ACHN (cell line): ENCODE data around the gene PSMG2.

Source experiments
- DNase-seq: peaks from one replicate; pipeline ENCODE4 v3.0.0-alpha.2; 2015
- in situ Hi-C: cut with HindIII; loops from 2 replicates; pipeline ENCODE4 v1.10.0; 2017; ENCODE audit warnings: low sequenced_read_pairs, low pct_ligation_motif_present, low pct_unique_long_range_greater_than_20kb

The PSMG2 gene, protein sequence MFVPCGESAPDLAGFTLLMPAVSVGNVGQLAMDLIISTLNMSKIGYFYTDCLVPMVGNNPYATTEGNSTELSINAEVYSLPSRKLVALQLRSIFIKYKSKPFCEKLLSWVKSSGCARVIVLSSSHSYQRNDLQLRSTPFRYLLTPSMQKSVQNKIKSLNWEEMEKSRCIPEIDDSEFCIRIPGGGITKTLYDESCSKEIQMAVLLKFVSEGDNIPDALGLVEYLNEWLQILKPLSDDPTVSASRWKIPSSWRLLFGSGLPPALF

DNA sequence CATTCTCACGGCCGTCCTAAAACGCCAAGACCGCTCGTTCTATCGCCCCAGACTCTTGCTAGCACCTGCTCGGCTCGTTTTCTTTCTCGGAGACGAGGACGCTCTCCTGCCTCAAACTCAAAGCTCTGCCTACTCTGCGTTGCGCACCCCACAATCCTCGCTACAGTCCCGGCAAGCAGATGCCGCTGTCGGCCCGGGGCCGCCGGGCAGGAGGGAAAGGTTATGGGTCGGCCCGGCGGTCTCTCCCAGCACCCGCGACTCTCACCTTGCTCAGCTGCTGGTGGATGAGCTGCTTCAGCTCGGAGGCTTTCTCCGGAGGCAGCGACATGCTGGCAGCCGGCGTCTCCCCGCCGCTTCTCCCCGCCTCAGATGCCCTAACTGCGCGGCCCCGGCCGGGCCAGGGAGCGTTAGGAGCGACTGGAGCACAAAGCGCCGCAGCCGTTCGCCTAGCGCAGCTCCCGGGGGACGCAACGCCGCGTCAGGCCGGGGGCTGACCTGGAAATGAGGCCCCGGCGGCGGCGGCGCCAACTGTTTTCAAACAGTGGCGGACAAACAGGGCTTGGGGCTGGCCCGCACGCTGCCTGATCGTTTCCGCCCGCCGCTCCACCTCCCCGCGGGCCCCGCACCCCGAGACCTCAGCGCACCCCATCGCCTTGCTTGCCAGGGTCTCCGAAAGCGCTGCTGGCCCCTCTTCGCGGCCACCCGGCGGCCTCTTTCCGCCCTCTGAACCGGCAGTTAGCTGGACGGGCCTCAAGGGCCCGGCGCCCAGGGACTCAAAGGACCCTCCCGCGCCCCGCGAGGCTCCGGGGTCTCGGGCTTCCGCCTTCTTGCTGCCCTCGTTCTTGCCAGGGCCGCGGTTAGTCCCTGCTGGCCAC, at the start of gene PSMG2, which contains the start of gene CEP76:
Gene PSMG2 (plus strand): TSS at position 822 of the 875 bp plus-strand sequence. CDS start 66 bp downstream, outside the sequence.
Gene CEP76 (minus strand): TSS at position 503 of the 875 bp plus-strand sequence. CDS start 175 bp downstream, at position 328.
- peak; percentile 84 for DNase-seq
- in situ Hi-C loops, result no loop called here

DNA sequence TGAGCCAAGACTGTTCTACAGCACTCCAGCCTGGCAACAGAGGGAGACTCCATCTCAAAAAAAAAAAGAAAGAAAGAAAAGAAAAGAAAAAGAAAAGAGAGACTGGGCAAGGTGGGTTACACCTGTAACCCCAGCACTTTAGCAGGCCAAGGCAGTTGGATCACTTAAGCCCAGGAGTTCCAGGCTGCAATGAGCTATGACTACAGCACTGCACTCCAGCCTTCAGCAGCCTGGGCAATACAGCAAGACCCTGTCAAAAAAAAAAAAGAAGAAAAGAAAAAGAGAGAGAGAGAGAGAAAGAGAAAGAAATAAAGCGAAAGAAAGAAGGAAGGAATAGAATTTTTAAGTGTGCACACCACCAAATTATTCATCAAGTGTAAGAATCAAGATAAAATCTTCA, 47.9 kb upstream of the PSMG2 start:
- in situ Hi-C loops, result no loop called here

DNA sequence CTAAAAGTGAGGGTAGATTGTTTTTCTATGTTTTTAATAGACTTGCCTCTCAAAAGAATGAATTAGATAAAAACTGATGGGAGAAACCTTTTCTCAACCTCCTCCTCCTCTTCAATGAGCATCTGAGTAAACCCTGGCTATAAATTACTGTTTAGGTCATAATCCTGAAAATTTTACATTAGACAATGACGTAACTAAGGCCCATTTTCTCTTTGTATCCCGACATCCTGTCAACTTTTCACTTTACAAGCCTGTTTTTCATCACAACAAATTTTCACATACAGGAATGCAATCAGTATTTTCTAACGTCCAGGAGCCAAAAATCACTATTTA, 46.3 kb upstream of the PSMG2 start:
- peak; percentile 11 for DNase-seq
- in situ Hi-C loops, result no loop called here

More for the DNA sequence above, 47.9 kb upstream of the PSMG2 start:
- no peak for DNase-seq

DNA sequence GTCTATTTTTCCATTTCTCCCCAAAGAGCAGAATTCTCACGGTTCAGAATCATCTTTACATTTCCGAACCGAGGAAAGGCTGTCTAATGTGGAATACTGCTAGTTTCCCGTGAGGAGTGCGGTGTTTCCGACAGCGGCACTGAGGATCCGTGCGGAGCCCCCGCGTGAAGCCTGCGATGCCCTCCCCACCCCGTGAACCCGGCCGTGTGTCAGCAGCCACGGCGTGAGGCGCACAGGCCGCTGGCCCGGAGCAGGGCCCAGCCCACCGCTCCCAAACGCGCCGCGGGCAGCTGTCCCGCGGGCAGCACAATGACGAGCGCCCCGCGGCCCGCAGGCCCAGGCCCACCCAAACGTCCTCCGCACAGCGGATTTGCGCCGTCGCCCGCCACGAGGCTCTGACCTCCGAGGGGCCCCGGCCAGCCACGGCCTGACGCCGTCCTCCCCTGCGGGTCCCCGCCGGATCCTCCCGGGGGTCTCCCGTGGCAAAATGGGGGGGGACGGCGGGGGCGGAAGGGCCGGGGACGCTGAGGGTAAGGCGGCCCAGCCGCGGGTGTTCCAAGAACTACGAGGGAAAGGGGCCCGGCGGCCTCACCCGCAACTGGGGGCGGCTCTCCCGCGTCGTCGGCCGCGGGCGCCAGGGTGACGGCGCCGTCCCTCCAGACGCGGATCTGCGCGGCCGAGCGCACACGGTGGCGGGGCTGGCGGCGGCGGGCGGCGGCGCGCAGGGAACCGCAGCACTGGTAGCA, 45.7 kb upstream of the PSMG2 start:
- in situ Hi-C loops, result no loop called here
- peak; percentile 52 for DNase-seq

DNA sequence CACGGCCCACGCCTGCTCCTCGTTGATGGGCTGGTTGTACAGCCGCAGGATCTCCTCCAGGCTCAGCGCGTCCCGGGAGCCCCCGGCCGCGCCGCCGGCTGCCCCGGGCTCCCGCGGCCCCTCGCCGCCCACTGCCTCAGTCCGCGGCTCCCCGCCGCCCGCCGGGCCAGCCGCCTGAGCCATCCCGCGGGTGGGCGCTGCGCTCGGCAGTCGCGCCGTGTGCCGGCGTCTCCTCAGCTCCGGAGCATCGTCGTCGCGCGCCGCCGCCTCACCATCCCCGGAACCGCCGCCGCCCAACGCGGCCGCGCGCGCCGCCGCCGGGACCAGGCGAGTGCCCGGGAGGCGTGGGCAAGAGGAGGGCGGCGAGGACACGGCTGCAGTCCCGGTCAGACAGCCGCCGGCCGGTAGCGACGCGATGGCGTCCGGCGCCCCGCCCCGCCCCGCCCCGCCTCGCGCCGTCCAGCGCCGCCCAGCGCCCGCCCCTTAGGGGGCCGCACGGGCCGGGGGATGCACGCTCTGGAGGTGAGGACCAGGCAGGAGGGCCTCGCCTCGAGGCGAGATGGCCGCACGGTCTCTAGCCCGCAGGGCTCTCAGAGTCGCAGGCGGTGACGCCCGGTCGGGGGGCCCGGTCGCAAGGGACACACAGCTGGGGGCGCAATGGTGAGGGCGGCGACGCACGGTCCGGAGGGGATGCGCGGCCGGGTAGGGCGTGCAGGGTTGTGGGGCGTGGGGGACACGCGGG, 45.0 kb upstream of the PSMG2 start, which contains the start of gene SPIRE1:
Gene SPIRE1 (minus strand): TSS at position 424 of the 742 bp plus-strand sequence. CDS start 241 bp downstream, at position 183.
- in situ Hi-C loops, result no loop called here
- peak; percentile 73 for DNase-seq

DNA sequence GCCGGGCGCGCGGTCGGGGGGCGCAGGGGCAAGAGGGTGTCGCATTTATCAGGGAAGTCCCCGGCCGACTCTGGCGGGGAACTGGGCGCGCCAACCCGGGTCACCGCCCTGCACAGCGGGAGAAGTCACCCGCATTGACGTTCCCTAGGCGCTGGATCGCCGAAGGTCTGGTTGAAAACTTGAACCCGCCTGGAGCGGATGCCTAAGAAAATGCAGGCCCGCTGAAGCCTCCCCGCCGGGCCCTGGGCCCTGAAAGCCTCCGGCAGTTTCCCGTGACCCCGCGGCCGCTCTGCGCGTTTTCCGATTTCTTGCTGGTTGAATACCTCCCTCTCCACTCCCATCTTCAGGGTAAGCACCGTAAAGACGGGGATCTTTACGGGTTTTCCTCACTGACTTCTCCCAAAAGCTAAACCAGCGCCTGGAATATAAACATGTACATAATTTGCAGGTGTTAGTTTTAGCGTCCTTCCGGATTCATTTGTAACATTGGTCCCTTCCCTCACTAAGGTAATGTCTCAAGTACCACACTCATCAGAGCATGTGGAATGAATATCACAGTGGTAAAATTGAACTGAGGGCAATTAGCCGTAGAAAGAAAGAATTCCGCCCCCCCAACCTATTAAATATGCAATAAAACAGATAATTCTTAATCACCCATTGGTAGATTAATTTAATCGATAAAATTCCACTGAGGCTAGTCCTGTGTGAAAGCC, 44.3 kb upstream of the PSMG2 start:
- in situ Hi-C loops, result no loop called here
- peak; percentile 54 for DNase-seq

DNA sequence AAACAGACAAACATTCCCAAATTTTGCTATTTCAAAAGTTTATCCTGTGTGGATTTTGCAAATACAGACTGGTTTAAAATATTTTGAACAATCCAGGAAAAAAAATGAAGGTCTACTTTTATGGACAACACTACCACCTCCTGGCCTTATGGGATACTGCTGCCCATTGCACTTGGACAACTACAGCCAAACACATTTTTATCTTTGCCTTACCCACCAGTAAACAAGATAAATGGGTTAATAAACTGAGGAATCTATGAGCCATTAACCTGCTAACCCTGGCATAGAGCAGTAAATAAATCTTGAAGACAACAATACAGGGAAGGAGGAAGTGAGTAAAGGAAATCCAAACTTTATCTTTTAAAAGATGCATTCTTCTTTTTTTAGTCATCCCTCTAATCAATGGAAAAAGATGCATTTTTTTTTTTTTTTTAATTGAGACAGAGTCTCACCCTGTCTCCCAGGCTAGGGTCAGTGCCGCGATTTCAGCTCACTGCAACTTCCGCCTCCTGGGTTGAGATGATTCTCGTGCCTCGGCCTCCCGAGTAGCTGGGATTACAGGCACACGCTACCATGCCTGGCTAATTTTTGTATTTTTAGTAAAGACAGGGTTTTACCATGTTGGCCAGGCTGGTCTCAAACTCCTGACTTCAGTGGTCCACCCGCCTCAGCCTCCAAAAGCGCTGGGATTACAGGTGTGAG, 42.8 kb upstream of the PSMG2 start:
- in situ Hi-C loops, result no loop called here

DNA sequence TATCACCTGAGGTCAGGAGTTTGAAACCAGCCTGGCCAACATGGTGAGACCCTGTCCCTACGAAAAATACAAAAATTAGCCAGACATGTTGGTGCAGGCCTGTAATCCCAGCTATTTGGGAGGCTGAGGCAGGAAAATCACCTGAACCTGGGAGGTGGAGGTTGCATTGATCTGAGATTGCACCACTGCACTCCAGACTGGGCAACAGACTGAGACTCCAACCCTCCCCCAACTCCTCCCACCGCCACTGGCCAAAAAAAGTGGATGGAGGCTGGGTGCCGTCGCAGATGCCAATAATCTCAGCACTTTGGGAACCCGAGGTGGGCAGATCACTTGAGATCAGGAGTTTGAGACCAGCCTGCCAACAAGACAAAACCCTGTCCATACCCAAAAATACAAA, 34.8 kb upstream of the PSMG2 start:
- no peak for DNase-seq
- in situ Hi-C loops, result no loop called here

More for the DNA sequence above, 42.8 kb upstream of the PSMG2 start:
- peak; percentile 59 for DNase-seq

DNA sequence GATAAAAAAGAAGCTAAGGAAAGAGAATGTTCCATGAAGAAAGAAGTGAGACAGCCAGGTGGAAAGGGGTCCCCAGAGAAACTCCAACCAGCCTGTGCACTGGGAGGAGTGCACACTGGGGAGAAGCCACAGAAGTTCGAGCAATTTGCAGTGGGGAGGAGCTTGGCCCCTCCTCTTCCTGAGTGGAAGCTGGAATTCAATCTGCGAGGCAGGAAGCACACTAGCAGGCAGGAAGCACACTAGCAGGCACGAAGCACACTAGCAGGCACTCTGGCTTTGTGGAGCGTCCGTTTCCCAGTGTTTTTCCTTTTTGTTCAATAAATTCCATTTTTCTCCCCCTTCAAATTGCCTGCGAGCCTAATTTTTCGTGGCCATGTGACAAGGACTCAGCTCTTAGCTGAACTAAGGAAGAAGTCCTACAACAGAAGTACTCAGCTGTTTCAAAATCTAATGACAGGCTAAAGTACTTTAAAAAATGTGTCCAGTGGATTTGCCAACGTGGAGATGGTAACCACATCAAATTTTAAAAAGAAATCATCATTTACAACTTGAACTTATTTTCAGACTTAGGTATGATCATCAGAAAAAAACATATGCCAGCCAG, 23.6 kb upstream of the PSMG2 start:
- in situ Hi-C loops, result no loop called here
- DNase-seq, result peak; percentile 52

DNA sequence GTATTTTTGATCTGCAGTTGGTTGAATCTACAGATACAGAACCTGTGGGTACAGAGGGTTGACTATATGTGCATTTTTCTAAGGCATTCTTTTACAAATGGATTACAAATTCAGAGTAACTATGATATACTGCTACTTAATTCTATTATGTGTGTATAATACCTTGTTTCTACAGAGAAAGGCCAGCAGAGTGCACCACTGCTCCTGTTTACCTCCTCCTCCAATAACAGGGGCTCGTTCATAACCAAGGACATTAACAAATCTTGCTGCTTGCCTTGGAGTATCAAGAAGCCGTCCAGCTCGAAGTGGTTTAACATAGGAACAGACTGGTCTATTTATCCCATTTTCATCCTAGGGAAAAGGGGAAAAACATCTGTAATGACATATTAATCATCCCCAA, 16.7 kb upstream of the PSMG2 start:
- in situ Hi-C loops, result no loop called here

DNA sequence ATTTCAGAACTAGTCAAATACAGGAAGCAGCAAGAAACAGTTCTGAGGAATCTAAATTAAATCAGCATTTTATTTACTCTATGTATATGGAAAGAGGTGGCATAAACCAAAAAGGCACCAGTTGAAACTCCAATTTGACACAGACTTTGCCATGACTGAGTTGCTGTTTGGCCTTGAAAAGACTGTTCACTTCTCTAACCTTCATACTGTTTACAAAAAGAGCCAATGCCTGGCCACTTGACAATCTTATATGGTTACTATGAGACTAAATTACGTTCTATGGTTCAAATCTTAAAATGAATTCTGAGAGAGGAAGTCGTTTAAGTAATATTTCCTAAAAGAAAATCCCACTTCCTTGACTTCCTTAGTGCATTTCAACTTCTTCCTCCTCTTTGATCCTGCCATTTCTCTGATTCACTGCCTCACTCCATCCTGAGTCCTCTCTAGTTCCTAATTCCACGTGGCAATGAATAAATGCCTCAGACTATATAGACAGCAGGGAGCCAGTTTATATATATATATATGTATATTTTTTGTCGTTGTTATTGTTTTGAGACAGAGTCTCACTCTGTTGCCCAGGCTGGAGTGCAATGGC, 13.5 kb upstream of the PSMG2 start:
- in situ Hi-C loops, result no loop called here
- no peak for DNase-seq

More for the DNA sequence above, 16.7 kb upstream of the PSMG2 start:
- peak; percentile 23 for DNase-seq

DNA sequence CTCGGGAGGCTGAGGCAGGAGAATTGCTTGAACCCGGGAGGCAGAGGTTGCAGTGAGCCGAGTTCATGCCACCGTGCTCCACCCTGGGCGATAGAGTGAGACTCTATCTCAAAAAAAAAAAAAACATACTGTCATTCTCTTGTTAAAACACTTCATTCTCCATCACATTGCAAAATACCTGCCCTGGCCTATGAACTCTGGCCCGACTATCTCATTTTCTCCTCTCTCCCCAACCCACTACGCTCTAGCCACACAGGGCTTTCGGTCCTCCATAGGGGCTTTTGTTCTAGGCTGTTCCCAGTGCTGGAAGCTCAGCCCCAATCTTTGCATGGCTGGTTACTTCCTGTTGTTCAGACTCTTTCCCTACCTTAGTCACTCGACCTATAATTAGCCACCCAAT, 10.6 kb upstream of the PSMG2 start:
- no peak for DNase-seq
- in situ Hi-C loops, result no loop called here

DNA sequence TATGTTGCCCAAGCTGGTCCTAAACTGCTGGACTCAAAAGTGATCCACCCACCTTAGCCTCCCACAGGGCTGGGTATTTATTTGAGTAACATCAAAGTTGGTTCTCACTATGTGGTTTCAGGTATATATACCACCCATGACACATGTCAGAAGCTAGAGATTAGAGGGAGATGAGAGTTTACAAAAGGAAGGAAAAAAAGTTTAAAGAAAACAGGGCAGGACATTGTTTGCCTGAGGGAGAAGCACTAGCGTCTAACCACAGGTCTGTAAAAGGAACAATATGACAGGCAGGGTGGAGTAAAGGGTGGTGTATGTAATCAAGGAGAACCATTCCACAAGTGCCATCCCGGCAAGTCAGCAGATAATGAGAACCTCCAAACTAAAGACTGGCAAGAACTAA, 8.8 kb upstream of the PSMG2 start:
- in situ Hi-C loops, result no loop called here
- no peak for DNase-seq

DNA sequence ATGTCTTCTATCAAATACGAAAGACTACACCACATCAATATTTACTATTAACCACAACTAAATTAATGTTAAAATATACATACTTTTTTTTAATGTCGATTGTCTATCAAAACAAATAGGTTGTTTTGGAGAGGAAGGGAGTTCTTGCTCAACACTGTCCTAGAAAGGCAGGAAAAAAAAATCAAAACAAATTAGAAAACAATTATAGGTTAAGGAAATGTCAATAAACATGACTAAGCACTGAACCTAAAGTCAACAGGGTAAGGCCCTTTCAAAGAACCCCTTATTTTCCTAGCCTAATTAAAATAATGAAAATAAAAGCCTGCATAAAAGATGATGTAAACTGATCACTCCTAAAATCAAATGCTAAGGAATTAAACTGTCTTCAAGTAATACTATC, 3.1 kb upstream of the PSMG2 start:
- in situ Hi-C loops, result no loop called here
- no peak for DNase-seq

DNA sequence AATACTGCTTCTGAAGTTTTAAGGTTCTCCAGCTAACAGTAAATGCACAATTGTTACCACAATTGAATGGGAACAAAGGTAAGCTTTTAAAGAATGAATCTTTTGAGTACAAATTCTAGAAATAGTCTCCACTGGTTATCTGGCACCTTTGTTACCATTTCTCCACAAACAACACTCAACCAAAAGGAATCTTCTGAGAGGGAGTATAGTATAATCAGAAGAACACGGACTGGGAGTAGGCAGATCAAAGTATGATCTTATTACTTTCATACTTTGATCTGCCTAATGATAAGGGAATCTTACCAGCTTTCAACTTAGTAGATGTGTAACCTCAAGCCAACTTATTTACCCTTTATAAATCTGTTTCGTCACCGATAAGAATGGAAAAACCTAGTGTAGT, 1.7 kb upstream of the PSMG2 start:
- in situ Hi-C loops, result no loop called here

DNA sequence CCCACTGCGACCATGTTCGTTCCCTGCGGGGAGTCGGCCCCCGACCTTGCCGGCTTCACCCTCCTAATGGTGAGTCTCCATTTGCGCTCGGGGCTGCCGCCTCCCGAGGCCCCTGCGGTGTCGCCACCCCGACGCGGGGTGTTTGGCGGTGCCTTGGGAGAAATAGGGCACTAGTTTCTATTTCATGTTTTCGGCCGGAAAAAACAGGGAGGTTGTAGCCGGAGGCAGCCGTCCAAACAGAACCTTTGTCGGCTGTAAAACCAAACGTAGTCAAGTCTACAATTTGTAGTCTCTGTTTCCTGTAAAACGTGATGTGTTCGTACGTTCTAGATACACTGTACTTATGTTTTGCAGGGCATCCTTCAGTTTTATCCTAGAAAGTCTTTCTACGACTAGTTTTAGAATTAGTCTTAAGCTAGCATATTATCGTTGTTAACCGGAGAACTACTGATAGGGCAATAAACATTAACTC, 290 bp downstream of the PSMG2 start:
- in situ Hi-C loops, result no loop called here
- no peak for DNase-seq

More for the DNA sequence above, 1.7 kb upstream of the PSMG2 start:
- DNase-seq, result no peak
